Stimulated activated CD4-positive, alpha-beta T cell treated with anti-CD3 and anti-CD28 coated beads, Interleukin-2, amount 100 ng/mL, for 4 hours (primary cell): ENCODE measurements around the gene LAGE3.

Source experiments
- DNase-seq: peaks from one replicate; pipeline ENCODE4 v3.0.0-alpha.2; 2020; ENCODE audit warnings: low read depth

The LAGE3 gene

DNA sequence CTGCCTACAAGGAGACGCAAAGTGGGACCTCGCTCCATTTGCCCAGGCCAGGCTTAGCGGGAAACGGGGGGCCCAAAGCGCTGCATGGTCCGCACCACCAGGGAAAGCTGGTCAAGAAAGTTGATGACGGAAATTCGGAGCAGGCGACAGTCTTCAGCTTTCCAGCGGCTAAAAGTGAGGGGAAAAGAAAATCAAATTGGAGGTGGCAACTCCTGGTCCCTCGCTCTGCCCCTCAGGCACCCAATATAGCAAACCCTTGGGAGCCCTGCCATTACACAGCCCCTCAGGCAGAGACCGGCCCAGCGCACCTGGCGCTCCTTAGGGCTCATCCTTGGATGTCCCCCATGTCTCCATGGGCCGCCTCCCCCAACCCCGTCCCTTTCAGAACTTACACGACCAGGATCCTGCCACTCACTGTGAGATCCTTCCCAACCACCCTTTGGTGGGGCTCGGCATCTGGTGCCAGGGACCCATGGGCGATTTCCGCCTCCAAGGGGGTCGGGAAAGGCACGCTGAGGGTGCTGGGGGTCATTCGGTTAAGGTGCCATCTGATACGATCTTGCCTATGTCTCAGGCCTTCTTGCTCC is 1.1 kb downstream of the LAGE3 start:
- no peak for DNase-seq

DNA sequence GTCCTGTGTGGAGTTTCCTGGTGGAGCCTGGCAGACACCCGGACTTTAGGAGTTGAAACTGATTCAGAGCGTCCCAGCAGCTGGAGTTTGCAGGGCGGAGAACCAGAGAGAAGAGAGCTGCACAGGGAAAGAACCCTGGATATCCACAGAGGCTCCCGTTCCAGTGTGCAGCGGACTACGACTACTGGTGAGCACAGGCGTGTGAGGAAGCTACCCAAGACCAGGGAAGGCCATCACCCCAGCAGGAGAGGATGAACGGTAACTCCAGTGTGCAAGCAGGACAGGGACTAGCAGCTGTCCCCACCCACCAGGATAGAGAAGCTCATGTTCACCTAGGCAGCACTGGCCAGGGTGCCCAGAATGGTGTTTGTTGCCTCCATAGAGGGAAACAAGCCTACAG is 2.3 kb downstream of the LAGE3 start:
- DNase-seq = no peak

DNA sequence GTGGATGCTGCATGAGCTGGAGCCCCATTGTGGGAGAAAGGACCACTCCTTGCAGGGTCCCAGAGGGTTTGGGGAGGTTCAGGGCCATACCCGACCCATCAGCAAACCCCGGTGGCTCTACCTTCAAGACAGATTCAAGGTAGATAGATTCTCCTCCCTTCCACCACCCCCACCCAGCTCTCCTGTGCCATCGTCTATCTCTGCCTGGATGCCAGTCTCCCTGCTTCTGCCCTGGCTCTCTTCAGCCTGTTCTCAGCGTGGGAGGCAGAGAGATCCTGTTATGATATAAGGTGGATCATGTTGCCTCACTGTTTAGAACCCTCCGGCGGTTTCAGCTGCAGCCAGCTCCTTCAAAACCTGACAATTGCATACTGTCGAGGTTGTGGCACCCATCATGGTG is 5.4 kb downstream of the LAGE3 start:
- no peak for DNase-seq

DNA sequence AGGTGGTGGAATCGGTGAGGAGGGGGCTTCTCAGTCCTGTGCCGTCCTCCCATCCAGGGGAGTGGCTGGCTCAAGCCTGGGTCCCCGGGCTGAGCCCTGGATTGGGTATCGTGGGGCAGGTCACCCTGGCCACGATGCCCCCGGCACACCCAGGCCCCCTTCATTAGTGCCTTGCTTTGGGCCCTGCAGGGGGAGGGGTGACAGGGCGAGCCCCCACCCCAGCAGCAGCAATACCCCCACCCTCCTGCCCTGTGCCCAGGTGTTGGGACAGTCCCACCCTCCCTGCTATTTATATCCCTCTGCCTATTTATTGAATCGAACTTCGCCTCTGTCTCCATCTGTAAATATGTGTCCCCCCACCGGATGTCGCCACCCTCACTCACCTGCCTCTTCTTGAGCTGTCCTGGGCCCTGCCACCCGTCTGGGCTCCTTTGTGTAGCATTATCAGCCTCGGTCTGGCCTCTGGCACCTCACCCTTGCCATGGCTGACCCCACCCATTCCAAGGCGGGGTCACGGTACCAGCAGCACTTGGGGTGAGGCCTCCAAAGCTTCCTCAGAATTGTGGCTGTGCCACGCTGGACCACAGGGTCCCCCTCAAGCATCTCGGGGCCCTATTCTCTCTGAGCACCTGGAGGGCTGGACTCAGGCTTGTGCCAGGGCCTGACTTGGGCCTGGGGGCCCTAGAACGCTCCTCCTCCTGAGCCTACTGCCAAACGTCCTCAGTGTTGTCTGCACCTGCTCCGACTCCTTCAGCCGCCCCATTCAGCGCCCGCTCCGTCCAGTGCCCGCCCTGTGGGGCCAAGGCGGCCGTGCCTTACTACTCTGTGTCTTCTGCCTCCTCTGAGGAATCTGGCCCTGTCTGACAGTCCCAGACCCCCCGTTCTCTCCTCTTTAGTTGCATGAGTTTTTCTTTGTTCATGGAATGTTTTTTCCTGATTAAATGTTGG is 6.1 kb downstream of the LAGE3 start:
- no peak for DNase-seq

DNA sequence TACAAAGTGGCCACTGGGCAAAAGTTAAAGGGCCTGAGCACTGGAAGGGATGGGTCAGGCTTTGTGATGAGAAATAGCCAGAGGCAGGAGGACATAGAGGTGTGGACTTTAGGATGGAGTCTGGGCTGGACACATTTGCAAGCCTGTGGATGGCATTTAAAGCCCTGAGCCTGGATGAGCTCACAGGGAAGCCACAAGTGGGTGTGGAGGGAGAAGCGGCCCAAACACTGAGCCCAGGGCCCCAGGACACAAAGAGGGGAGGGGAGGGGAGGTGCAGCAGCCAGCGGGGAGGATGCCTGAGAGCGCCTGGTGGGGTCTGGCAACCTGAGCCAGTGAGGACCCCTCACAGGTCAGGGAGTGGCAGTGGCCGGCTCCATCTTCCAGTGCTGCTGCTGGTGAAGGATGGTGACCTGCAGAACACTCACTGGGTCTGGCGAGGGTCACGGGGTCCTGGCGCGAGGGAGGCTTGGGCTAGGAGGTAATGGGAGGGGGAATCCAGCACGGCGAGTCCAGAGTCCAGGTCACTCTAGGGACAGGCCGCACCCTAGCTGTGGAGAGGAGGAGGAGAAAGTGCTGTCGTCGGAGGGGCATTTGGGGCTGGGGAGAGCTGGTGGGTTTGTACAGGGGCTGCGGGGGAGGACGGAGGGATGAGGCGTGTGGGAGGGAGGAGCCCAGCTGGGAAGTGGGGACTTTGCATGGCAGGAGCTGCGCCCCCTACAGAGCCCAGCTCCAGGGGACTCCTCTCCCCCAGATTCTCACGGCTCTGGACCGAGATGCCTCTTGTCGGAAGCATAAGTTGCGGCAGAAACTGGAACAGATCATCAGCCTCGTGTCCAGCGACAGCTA is 7.0 kb downstream of the LAGE3 start:
- DNase-seq = no peak

DNA sequence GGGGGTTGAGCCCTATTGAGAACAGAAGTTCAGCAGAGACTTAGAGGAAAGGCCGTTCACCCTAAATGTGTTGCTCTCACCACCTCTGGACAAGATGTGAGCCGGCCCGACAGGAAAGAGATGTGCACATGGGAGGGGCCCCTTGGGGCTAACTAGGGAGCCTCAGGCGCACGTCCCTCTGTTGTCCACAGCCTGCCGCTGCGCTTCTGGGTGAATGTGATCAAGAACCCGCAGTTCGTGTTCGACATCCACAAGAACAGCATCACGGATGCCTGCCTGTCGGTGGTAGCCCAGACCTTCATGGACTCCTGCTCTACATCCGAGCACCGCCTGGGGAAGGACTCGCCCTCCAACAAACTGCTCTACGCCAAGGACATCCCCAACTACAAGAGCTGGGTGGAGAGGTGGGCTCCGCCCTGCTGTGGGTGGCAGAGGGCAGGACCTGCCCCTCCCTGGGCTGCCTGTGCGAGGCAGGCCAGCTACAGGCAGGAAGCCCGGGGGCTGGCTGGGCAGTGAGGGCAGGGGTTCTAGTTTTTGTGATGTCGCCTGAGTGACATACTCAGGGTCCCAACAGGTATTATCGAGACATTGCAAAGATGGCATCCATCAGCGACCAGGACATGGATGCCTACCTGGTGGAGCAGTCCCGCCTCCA is 8.0 kb downstream of the LAGE3 start:
- no peak for DNase-seq

DNA sequence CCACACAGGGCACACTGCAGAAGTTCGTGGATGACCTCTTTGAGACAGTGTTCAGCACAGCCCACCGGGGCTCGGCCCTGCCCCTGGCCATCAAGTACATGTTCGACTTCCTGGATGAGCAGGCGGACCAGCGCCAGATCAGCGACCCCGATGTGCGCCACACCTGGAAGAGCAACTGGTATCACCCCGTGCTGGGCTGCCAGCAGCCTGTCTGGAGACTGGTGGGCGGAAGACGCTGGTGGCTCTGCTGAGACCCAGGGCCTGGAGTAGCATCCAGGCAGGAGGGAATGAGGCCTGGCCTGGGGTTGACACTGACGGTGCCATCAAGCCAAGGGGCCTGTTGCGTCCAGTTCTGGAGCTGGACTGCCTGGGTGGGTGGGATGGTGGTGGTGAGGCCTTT is 8.6 kb downstream of the LAGE3 start:
- no peak for DNase-seq

DNA sequence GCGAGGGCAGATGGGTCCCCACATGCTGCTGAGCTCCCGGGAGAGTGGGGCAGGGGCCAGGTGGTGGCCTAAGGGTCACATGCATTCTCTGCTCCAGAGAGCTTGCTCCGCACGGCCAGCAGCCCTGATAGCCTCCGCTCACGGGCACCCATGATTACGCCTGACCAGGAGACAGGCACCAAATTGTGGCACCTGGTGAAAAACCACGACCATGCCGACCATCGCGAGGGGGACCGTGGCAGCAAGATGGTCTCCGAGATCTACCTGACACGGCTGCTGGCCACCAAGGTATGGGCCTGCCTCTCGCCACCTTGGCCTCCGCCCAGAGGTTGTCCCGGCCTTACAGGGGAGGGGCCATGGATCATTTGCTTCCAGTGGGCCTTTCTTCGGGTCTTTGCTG is 9.2 kb downstream of the LAGE3 start:
- no peak for DNase-seq

DNA sequence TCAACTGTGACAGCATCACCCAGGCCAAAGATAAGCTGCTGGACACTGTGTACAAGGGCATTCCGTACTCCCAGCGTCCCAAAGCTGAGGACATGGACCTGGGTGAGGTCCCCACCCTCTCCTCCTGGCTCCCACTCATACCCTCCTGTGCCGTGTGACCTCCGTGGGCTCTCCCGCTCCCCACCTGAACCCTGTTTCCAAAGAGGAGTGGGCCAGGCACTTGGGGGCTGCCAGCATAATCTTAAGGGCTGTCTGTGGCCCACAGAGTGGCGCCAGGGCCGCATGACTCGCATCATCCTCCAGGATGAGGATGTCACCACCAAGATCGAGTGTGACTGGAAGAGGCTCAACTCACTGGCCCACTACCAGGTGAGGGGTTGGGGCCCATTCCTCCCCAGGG is 10.0 kb downstream of the LAGE3 start:
- DNase-seq = no peak

DNA sequence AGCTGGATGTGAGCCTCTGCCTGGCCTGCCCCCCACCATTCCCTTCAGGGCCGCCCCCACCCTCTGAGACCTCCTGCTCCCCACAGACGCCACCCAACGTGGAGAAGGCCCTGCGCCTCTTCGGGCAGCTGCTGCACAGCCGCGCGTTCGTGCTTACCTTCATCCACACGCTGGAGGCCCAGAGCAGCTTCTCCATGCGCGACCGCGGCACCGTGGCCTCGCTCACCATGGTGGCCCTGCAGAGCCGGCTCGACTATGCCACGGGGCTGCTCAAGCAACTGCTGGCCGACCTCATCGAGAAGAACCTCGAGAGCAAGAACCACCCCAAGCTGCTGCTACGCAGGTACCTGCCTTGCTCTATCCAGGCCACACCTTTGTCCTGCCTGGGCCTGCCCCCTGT is 10.9 kb downstream of the LAGE3 start:
- no peak for DNase-seq

DNA sequence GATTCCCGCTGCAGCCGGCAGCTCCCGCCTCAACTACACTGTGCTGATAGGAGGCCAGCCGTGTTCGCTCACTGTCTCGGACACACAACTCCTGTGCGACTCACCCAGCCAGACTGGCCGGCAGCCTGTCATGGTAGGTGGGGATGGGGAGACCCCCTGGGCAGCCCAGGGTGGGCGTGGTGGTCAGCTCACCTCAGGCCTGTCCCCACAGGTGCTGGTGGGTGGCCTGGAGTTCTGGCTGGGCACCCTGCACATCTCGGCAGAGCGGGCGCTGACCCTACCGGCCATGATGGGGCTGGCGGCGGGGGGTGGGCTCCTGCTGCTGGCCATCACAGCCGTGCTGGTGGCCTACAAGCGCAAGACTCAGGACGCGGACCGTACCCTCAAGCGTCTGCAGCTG is 11.5 kb downstream of the LAGE3 start:
- DNase-seq = no peak

DNA sequence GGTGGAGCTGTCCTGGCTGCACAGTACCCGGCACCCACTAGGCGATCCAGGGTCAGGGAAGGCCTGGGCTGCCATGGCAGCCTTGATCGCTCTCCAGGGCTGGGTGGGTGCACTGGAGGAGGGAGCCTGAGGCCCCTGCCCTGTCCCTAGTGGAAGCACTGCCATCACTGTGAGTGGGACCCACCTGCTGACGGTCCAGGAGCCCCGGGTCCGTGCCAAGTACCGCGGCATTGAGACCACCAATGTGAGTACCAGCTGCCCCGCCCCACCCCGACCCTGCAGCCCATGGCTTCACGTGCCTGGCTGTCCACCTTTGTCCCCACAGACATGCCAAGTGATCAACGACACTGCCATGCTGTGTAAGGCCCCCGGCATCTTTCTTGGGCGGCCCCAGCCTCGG is 12.2 kb downstream of the LAGE3 start:
- DNase-seq = no peak

DNA sequence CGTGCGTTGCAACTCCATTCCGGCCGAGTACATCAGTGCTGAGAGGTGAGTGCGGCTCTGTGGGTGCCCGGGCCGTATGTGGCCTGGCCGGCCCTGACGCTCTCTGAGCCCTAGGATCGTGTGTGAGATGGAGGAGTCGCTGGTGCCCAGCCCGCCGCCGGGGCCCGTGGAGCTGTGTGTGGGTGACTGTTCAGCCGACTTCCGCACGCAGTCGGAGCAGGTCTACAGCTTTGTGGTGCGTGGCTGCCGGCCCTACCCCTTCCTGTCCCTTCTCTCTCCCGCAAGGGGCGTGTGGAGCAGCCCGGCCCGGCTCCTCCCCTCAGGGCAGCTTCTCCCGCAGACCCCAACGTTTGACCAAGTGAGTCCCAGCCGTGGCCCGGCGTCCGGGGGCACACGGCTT is 13.0 kb downstream of the LAGE3 start:
- no peak for DNase-seq

DNA sequence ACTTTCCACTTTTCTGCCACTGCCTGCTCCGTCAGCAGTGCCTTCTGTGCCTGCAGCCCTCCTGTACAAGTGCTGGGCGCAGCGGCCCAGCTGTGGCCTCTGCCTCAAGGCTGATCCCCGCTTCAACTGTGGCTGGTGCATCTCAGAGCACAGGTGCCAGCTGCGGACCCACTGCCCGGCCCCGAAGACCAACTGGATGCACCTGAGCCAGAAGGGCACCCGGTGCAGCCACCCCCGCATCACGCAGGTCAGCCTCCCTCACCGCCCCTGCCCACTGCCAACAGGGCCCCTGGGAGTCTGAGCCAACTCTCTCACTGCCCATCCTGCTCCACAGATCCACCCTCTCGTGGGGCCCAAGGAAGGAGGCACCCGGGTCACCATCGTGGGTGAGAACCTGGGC is 13.5 kb downstream of the LAGE3 start:
- no peak for DNase-seq

DNA sequence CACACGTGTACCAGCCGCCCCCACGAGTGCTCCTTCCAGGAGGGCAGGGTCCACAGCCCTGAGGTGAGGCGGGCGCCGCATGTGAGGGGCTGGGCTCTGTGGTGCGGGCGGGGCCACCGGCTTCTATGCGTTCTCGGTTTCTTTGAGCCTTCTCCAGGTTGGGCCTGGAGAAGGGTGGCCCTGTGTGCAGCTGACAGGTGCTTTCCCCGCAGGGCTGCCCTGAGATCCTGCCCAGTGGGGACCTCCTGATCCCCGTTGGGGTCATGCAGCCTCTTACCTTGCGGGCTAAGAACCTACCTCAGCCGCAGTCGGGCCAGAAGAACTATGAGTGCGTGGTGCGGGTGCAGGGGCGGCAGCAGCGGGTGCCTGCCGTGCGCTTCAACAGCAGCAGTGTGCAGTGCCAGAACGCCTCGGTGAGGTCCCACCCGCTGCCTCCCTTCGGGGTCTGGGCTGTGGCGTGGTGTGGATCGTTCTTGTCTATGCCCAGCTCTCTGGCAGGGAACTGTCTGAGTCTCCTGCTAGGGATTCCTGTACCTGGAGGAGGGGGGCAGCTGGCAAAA is 14.2 kb downstream of the LAGE3 start:
- no peak for DNase-seq

DNA sequence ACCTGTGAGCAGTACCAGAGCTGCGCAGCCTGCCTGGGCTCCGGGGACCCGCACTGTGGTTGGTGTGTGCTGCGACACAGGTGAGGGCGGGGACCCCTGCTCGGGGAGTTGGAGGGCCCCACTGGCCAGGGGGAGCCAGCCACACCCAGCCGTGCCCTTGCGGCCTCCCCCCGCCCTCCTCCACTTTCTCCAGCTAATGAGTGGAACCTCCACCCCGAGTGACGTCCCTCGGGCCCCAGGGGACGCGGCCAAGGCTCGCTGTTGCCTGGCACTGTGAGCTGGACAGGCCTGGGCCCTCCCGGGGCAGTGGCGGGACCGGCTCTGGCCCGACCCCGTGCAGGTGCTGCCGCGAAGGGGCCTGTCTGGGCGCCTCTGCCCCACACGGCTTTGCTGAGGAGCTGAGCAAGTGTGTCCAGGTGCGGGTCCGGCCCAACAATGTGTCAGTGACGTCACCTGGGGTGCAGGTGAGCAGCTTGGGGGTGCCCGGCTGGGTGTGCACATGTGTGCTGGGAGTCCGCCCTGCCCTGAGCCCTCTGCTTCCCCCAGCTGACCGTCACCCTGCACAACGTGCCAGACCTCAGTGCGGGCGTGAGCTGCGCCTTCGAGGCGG is 15.4 kb downstream of the LAGE3 start:
- DNase-seq = no peak

DNA sequence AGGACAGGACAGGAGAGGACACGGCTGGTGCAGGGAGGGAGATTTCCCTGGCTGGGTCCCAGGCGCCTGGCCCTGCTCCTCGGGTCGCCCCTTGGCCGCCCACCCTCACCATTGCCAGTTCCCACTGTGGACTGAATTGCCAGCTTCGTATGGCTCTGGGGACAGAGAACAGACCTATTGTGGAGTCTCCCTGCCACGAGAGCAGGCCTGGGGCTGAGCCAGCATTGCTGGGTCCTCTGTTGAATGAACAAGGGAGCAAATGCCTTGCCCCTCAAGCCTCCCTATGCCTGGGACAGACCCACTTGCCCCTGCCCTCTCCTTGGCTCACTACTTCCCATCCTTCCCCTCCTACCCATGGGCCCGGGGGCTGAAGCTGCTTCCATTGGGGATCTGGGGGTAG is 16.7 kb downstream of the LAGE3 start:
- DNase-seq = no peak

DNA sequence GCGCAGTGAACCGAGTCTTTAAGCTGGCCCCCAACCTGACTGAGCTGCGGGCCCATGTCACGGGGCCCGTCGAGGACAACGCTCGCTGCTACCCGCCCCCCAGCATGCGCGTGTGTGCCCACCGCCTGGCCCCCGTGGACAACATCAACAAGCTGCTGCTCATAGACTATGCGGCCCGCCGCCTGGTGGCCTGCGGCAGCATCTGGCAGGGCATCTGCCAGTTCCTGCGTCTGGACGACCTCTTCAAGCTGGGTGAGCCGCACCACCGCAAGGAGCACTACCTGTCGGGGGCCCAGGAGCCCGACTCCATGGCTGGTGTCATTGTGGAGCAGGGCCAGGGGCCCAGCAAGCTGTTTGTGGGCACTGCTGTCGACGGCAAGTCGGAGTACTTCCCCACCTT is 18.8 kb downstream of the LAGE3 start:
- no peak for DNase-seq

DNA sequence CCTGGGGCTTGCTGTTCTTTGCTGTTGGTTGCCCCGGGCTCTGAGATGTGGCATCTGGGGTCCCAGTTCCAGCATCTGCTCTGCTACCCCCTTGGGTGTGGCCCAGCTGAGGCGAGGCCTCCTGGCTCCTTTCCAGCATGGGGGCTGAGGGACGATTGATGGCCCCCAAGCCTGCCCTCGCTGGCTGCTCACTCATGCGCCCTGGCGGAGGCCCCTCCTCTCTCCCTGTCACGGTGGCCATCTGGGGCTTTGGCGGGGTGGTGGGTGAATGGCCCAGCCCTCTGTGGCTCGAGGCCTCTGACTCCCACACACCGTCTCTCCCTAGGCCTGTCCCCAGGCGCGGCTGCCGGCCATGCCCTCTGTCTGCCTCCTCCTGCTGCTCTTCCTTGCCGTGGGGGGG is 19.2 kb downstream of the LAGE3 start:
- no peak for DNase-seq

DNA sequence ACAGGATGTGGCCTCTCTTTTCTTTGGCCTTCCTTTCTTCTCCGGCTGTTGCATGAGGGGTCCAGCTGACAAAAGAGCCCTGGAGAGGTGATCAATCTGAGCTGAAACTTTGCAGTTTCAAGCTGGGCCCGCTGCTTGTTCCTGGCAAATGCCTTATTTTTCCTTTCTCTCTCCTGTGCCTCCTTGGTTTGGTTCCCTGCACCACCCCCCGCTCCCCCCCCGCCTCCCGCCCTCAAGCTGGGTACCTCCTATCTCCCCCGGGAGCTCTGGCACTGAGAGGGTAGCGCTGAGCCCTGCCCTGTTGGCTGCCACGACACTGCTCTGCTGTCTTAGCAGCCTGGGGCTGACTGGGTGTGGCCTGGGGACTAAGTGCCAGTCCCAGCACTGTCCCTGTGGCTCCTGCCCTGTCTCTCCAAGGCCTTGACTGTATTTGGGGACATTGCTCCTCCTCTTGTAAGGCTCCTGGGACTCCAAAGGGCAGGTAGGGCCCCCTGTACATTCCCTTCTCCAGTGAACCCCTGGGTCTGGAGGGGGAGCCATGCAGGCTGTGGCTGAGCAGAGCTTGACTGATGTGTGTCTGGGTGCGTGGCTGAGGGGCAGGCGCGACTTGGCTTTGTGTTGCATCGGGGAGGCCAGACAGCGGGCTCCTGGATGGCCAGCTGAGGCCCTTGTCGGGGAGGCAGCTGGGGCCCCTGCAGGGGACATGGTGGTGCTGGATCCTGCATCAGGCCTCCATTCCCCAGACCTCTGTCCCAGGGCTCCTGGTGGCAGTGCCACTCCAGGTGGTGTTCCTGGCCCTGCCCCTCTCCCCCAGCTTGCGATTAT is 19.9 kb downstream of the LAGE3 start:
- DNase-seq = no peak
